Transverse colon (tissue), 3 donors: ENCODE measurements around the gene COP1.

Experiments
- CTCF ChIP-seq, 5 experiments: fragments of 200-600 bp in 3 of 5; fragments of 450-650 bp in 2 of 5; sonication (generic) in 3 of 5; IDR thresholded peaks; 1 replicate in 2 of 5; 2 replicates in 3 of 5; pipeline ENCODE4 v1.5.1; 2016 to 2017; ENCODE audit warnings: antibody characterized with exemption in 5 of 5, inconsistent platforms in 3 of 5, mild to moderate bottlenecking in 2 of 5, moderate library complexity in 1 of 5
- EP300 ChIP-seq: sonication (generic); formaldehyde crosslinking; IDR thresholded peaks from one replicate; pipeline ENCODE4 v1.6.1; 2017; ENCODE audit warnings: antibody characterized with exemption, low read depth
- POLR2A ChIP-seq: fragments of 450-650 bp; IDR thresholded peaks from one replicate; pipeline ENCODE4 v1.6.1; 2016; ENCODE audit warnings: antibody characterized with exemption, mild to moderate bottlenecking, moderate library complexity

DNA sequence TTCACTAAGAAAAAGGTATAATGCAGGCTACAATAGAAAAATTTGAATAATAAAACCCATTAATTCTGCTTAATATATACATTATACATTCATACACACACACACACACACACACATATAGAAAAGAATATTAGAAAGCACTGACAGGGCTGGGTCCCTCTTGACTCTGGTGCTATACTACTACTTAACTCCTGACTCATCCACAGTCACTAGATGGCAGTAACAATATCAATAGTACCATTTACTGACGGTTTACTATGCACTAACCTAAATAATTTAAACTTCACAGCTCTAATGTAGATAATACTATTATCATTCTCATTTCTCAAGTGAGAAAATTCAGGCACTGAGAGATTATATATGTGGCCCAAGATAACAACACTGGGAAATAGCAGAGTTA is 87.5 kb downstream of the COP1 start:
- TF ChIP-seq CTCF (IDR thresholded peaks at IDR 0.05) (no peak), POLR2A (no peak), EP300 (no peak)
